Esophagus (tissue), 2 donors: ENCODE results near the gene NDUFB7. TPM values are rescaled to one million over a fixed set of nuclear protein-coding genes. Genes with fewer than 3 reads are reported as not detected.
"Not testable (repeated sequence)": the region's sequence is repeated elsewhere in the genome, so short reads cannot be mapped to it uniquely, and the experiment has no call there.

Source experiments
- H3K27ac ChIP-seq, 2 donors: one replicate each; pipeline ENCODE4 v1.5.1; 2013; ENCODE audit warnings: low read depth in 2 of 2, mild to moderate bottlenecking in 2 of 2, inconsistent platforms in 1 of 2, low read length in 1 of 2, moderate library complexity in 1 of 2
- H3K27me3 ChIP-seq, 2 donors: one replicate each; pipeline ENCODE4 v1.6.1; 2013; ENCODE audit warnings: low read length in 2 of 2, control low read depth in 1 of 2, mild to moderate bottlenecking in 1 of 2; ENCODE audit not compliant: insufficient read depth in 2 of 2, control insufficient read depth in 1 of 2
- H3K36me3 ChIP-seq, 2 donors: one replicate each; pipeline ENCODE4 v1.6.1; 2013; ENCODE audit warnings: low read length in 1 of 2; ENCODE audit not compliant: control insufficient read depth in 2 of 2, insufficient read depth in 2 of 2
- H3K4me1 ChIP-seq, 2 donors: one replicate each; pipeline ENCODE4 v1.6.1; 2013; ENCODE audit warnings: low read length in 1 of 2; ENCODE audit not compliant: control insufficient read depth in 2 of 2, insufficient read depth in 2 of 2
- H3K4me3 ChIP-seq, 2 donors: one replicate each; pipeline ENCODE4 v1.5.1; 2013; ENCODE audit warnings: low read length in 2 of 2, mild to moderate bottlenecking in 2 of 2, low read depth in 1 of 2, moderate library complexity in 1 of 2
- H3K9me3 ChIP-seq, 2 donors: one replicate each; pipeline ENCODE4 v1.6.1; 2013; ENCODE audit warnings: mild to moderate bottlenecking in 2 of 2, low read depth in 1 of 2, low read length in 1 of 2, moderate library complexity in 1 of 2; ENCODE audit not compliant: control insufficient read depth in 2 of 2, insufficient read depth in 1 of 2
- WGBS, 2 donors: extraction: QIAGEN DNeasy Blood & Tissue Kit; methylation state at CpG; one replicate each; pipeline ENCODE4 v1.1.7; 2013; 5-methylcytosine and 5-hydroxymethylcytosine counted together
- polyA plus RNA-seq, 2 donors: library from polyadenylated mRNA; stranded (reverse); fragments of 200-250 nt; gene quantifications; one replicate each; pipeline ENCODE4 v1.2.3, GENCODE V29; 2013
- donor health status: healthy with polysubstance abuse.
- donor health status: Bipolar disorder and iron deficiency.

The NDUFB7 gene
- polyA plus RNA-seq = 100 to 1,000 TPM; 471 to 517 TPM

- H3K36me3 ChIP-seq = peaks cover 0 to 13% of the 10 kb centered on the region in 2 donors
- peak within 1 kb of the TSS; percentile 81 to 92 for H3K27ac ChIP-seq
- peaks cover 0 to 12% of the 10 kb centered on the region in 2 donors for H3K4me1 ChIP-seq
- WGBS, 2 donors = 2% methylated on average over 39 to 40 of the region's 40 CpGs
- no peaks in the 10 kb centered on the region for H3K27me3 ChIP-seq
- no peaks in the 10 kb centered on the region for H3K9me3 ChIP-seq
- peak within 1 kb of the TSS; percentile 84 to 95 for H3K4me3 ChIP-seq
Observed at GRCh38 chr19:14571695-14572490, at the start of gene NDUFB7. TSS of gene NDUFB7 (minus strand) at chr19:14572066. CDS start at chr19:14572000, 66 bp downstream.

- Histone ChIP-seq H3K4me1 (no peaks in the 10 kb centered on the region), H3K27ac (no peak overlapping the region), H3K36me3 (no peaks in the 10 kb centered on the region), H3K27me3 (no peaks in the 10 kb centered on the region), H3K9me3 (peaks cover 0 to 2% of the 10 kb centered on the region in 2 donors), H3K4me3 (no peak overlapping the region)
Observed at GRCh38 chr19:14619404-14619803, 47.5 kb upstream of the NDUFB7 start.

- Histone ChIP-seq H3K36me3 (no peaks in the 10 kb centered on the region), H3K9me3 (peaks cover 0 to 2% of the 10 kb centered on the region in 2 donors), H3K27ac (no peak overlapping the region), H3K4me1 (no peaks in the 10 kb centered on the region), H3K4me3 (no peak overlapping the region), H3K27me3 (no peaks in the 10 kb centered on the region)
- 89 to 90% methylated on average over 3 of the region's 3 CpGs for WGBS, 2 donors
Observed at GRCh38 chr19:14616407-14616806, 44.5 kb upstream of the NDUFB7 start.

DNA sequence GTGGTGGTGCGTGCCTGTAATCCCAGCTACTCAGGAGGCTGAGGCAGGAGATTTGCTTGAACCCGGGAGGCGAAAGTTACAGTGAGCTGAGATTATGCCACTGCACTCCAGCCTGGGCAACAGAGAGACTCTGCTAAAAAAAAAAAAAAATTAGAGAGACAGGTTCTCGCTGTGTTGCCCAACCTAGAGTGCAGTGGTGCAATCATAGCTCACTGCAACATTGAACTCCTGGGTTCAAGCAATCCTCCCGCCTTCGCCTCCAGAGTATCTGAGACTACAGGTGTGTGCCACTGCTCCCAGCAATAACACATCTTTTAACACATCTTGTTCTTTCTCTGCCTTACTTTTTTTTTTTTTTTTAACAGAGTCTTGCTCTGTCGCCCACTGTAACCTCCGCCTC is 43.8 kb upstream of the NDUFB7 start:
- Histone ChIP-seq H3K9me3 (peaks cover 0 to 2% of the 10 kb centered on the region in 2 donors), H3K36me3 (no peaks in the 10 kb centered on the region), H3K4me1 (no peaks in the 10 kb centered on the region), H3K27ac (no peak overlapping the region), H3K4me3 (no peak overlapping the region), H3K27me3 (no peaks in the 10 kb centered on the region)
- 92 to 94% methylated on average over 8 of the region's 8 CpGs for WGBS, 2 donors

GRCh38 chr19:14614099-14614412 is 42.2 kb upstream of the NDUFB7 start:
- Histone ChIP-seq H3K27me3 (no peaks in the 10 kb centered on the region), H3K4me3 (no peak overlapping the region), H3K36me3 (no peaks in the 10 kb centered on the region), H3K4me1 (no peaks in the 10 kb centered on the region), H3K27ac (no peak overlapping the region), H3K9me3 (peaks cover 0 to 2% of the 10 kb centered on the region in 2 donors)
- WGBS, 2 donors = 58 to 60% methylated on average over 4 of the region's 4 CpGs

DNA sequence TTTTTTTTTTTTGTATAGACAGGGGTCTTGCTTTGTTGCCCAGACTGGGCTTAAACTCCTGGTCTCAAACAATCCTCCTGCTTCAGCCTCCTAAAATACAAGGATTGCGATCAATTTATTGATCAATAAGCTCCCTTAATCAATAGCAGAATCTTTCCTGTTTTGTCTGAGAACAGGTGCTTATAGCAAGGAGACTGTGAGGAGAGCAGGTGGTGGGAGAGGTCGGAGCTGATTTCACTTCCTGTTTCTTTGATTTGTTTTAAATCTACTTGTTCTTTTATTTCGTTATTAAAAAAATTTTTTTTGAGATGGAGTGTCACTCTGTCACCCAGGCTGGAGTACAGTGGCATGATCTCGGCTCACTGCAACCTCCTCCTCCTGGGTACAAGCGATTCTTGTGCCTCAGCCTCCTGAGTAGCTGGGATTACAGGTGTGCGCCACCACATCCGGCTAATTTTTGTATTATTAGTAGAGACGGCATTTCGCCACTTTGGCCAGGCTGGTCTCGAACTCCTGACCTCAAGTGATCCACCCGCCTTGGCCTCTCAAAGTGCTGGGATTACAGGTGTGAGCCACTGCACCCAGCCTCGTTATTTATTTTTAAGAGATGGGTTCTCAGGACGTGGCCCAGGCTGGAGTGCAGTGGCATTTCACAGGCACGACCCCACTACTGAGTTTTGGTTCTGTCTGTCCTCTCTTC is 41.7 kb upstream of the NDUFB7 start:
- H3K36me3 ChIP-seq, H3K4me3 ChIP-seq, H3K27me3 ChIP-seq, H3K9me3 ChIP-seq, H3K4me1 ChIP-seq, H3K27ac ChIP-seq: not testable (repeated sequence)
- WGBS, 2 donors = 69 to 72% methylated on average over 14 of the region's 14 CpGs

GRCh38 chr19:14612657-14613056 is 40.8 kb upstream of the NDUFB7 start:
- no peak overlapping the region for H3K27ac ChIP-seq
- H3K36me3 ChIP-seq = no peaks in the 10 kb centered on the region
- no peaks in the 10 kb centered on the region for H3K27me3 ChIP-seq
- no peaks in the 10 kb centered on the region for H3K9me3 ChIP-seq
- H3K4me3 ChIP-seq = no peak overlapping the region
- 76 to 82% methylated on average over 4 of the region's 4 CpGs for WGBS, 2 donors
- no peaks in the 10 kb centered on the region for H3K4me1 ChIP-seq

DNA sequence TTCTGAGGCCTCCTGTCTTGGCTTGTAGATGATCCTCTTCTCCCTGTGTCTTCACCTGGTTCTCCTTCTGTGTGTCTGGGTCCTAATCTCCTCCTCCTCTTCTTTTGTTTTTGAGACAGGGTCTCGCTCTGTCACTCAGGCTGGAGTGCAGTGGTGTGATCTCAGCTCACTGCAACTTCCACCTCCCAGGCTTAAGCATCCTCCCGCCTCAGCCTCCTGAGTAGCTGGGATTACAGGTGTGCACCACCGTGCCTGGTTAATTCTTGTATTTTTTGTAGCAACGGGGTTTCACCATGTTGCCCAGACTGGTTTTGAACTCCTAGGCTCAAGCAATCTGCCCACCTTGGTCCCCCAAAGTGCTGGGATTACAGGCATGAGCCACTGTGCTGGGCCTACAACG is 40.4 kb upstream of the NDUFB7 start:
- H3K27me3 ChIP-seq, H3K4me1 ChIP-seq, H3K9me3 ChIP-seq, H3K4me3 ChIP-seq, H3K27ac ChIP-seq, H3K36me3 ChIP-seq: not testable (repeated sequence)
- WGBS, 2 donors = 66 to 82% methylated on average over 5 of the region's 5 CpGs

GRCh38 chr19:14611051-14611450 is 39.2 kb upstream of the NDUFB7 start:
- 69% methylated on average over 4 of the region's 4 CpGs for WGBS, 2 donors
- Histone ChIP-seq H3K27ac (no peak overlapping the region), H3K4me1 (no peaks in the 10 kb centered on the region), H3K9me3 (no peaks in the 10 kb centered on the region), H3K4me3 (no peak overlapping the region), H3K36me3 (no peaks in the 10 kb centered on the region), H3K27me3 (no peaks in the 10 kb centered on the region)

- Histone ChIP-seq H3K36me3 (no peaks in the 10 kb centered on the region), H3K27ac (no peak overlapping the region), H3K9me3 (peaks cover 0 to 2% of the 10 kb centered on the region in 2 donors), H3K27me3 (no peaks in the 10 kb centered on the region), H3K4me3 (no peak overlapping the region), H3K4me1 (no peaks in the 10 kb centered on the region)
- WGBS, 2 donors = 73 to 76% methylated on average over 9 of the region's 9 CpGs
Observed at GRCh38 chr19:14606627-14607026, 34.8 kb upstream of the NDUFB7 start.
